Glomerular visceral epithelial cell (primary cell): Measurements from ENCODE around the gene BICDL2.
A peak's percentile ranks its signal among the peaks of the same experiment; 100 is the strongest.

Experiments
- DNase-seq: peaks from one replicate; pipeline ENCODE4 v3.0.0-alpha.2; 2016; ENCODE audit errors: extremely low spot score

Gene BICDL2

GRCh38 chr16:3025032-3026002 is 11.4 kb downstream of the BICDL2 start:
- DNase-seq = no peak

GRCh38 chr16:3023669-3024478 is 12.9 kb downstream of the BICDL2 start, which contains the start of the genes HCFC1R1 and THOC6:
Gene HCFC1R1, minus strand, starts transcription at chr16:3023942. Its CDS starts 1 bp downstream, at chr16:3023941.
Gene THOC6, plus strand, starts transcription at chr16:3024035. Its CDS starts 292 bp downstream, at chr16:3024327.
- peak; percentile 97 for DNase-seq

- DNase-seq = peak; percentile 92
Measured at GRCh38 chr16:3023415-3023668, 13.4 kb downstream of the BICDL2 start.

GRCh38 chr16:3022684-3023414 is 13.9 kb downstream of the BICDL2 start:
- no peak for DNase-seq

GRCh38 chr16:3022208-3022683 is 14.5 kb downstream of the BICDL2 start:
- DNase-seq = peak; percentile 93

- DNase-seq = peak; percentile 95
Measured at GRCh38 chr16:3021449-3022207, 15.1 kb downstream of the BICDL2 start.

- peak; percentile 97 for DNase-seq
Measured at GRCh38 chr16:3020604-3021448, 15.9 kb downstream of the BICDL2 start.

- DNase-seq = peak; percentile 87
Measured at GRCh38 chr16:3020247-3020603, 16.5 kb downstream of the BICDL2 start, which contains the start of gene TNFRSF12A. Gene TNFRSF12A, plus strand, starts transcription at chr16:3020368. Its CDS starts 30 bp downstream, at chr16:3020398.

GRCh38 chr16:3019594-3020246 is 17.0 kb downstream of the BICDL2 start:
- DNase-seq = no peak

- DNase-seq = no peak
Measured at GRCh38 chr16:3017794-3018506, 18.8 kb downstream of the BICDL2 start, which contains the start of gene CLDN6. Gene CLDN6, minus strand, starts transcription at chr16:3018183. Its CDS starts 2,162 bp downstream, at chr16:3016021.

GRCh38 chr16:3017344-3017743 is 19.4 kb downstream of the BICDL2 start:
- no peak for DNase-seq

GRCh38 chr16:3015865-3016521 is 20.8 kb downstream of the BICDL2 start:
- no peak for DNase-seq

GRCh38 chr16:3014971-3015370 is 21.8 kb downstream of the BICDL2 start:
- DNase-seq = no peak

GRCh38 chr16:3013998-3014690 is 22.6 kb downstream of the BICDL2 start:
- no peak for DNase-seq

- DNase-seq = no peak
Measured at GRCh38 chr16:3013491-3013951, 23.2 kb downstream of the BICDL2 start.

GRCh38 chr16:3012828-3013420 is 23.8 kb downstream of the BICDL2 start, which contains the start of gene CLDN9:
Gene CLDN9, plus strand, starts transcription at chr16:3012923. Its CDS starts 440 bp downstream, at chr16:3013363.
- no peak for DNase-seq

GRCh38 chr16:3012246-3012645 is 24.5 kb downstream of the BICDL2 start:
- DNase-seq = no peak
